HG02970 (cell line): ENCODE results near the gene UBXN10.
A peak's percentile ranks its signal among the peaks of the same experiment; 100 is the strongest.

Experiments used
- ATAC-seq: cut with Tn5 transposase; IDR thresholded peaks from one replicate; pipeline ENCODE4 v1.9.1; 2021; ENCODE audit warnings: mild to moderate bottlenecking, moderate library complexity, moderate number of reproducible peaks; ENCODE audit not compliant: unreplicated experiment, low FRiP score

The UBXN10 gene

DNA sequence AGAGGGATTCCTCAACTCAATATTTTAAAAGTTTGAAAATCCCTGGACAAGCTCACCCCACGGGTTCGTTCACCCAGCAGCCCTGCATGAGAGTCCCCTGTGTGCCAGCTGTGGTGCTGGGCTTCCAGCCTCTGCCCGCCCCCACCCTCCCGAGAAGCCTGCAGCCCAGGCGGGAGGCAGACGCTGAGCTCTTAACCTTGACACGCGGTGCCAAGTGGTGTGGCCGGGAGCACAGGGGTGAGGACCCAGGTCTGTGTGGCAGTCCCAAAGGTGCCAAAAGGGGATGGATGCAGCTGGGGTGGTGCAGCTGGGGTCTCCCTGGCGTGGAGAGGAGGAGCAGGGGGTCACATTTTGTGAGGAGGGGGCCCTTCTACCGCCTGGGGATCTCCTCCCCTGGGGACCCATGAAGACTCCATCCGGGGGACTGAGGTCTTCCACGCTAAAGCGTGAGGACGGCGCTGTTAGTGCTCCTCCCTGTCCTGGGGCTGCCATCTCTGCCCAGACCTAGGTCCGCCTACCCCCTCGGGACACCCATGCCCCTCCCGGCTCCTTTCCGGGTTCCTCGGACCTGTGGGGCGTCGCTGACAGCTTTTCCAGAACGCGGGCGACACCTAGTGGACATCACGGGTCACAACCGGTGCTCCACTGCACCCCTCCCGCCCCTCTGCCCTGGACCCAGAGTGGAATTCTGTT, 33.8 kb upstream of the UBXN10 start:
- ATAC-seq, result peak; percentile 51

DNA sequence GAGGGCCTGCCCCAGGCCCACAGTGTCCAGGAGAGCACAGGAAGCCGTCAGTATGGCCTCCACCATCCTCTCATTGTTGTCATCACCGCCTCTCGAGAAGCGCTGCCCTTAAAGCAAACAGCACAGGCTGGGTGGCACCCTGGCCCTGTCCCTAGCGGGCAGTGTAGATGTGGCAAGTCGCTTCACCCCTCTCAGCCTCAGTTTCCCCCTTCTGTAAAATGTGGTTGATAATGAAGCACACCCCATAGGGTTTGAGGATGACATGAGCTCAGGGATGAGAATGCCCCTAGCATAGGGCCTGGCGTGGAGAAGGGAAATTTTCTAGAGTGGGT, 33.3 kb upstream of the UBXN10 start:
- ATAC-seq, result no peak

DNA sequence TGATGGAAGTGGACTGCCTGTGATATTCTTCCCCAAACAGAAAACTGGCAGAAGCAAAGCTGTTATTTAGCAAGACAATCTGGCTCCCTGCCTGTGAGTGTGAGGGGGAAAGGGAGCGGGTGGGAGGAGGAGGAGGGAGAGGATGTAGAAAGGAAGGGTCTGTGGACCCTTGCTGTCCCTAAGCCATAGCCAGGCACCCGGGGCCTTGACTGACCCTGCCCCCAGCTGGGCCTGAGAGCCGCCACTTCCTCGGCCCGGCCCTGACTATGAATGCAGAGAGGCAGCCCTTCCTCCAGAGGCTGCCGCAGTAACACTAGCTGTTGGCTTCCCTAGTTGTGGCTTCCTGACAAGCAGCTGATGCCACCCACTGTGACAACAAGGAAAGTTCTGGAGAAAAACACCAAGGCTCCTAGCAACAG, 32.9 kb upstream of the UBXN10 start:
- no peak for ATAC-seq

DNA sequence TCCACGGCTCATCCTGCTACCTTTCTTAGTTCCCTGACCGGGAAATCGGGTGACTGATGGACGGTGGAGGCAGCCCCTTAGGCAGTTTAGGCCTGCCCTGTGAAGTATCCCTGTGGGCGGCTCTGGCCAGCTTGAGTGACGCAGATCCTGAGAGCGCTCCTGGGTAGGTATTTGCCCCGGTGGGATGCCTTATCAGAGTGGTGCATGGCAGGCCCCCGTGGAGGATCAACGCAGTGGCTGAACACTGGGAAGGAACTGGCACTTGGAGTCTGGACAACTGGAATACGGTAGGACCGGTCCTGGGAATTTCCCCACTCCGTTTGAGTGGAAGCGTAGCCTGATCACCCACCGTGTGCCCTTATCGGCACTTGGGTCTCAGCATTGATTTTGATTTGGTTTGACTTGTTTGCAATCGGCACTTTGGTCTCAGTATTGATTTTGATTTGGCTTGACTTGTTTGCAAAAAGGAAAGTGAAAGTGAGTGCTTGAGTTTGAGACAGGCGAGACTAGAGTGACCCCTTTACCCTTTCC, 31.5 kb upstream of the UBXN10 start:
- ATAC-seq, result no peak

DNA sequence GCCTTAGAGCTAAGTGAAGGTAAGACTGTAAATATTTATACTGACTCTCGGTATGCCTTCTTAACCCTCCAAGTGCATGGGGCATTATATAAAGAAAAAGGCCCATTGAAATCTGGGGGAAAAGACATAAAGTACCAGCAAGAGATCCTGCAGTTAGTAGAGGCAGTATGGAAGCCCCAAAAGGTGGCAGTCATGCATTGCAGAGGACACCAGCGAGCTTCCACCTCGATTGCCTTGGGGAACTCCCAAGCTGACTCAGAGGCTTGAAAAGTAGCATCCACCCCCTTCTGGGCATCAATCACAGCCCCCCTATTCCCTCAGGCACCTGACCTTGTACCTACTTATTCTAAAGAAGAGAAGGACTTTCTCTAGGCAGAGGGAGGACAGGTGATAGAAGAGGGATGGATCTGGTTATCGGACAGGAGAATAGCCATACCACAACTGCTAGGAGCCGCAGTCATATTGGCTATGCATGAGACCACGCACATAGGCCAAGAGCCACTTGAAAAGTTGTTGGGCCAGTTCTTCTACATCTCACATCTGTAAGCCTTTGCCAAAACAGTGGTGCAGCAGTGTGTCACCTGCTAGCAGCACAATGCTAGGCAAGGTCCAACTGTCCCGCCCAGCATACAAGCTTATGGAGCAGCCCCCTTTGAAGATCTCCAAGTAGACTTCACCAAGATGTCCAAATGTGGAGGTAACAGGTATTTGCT, 27.4 kb upstream of the UBXN10 start:
- ATAC-seq, result no peak

DNA sequence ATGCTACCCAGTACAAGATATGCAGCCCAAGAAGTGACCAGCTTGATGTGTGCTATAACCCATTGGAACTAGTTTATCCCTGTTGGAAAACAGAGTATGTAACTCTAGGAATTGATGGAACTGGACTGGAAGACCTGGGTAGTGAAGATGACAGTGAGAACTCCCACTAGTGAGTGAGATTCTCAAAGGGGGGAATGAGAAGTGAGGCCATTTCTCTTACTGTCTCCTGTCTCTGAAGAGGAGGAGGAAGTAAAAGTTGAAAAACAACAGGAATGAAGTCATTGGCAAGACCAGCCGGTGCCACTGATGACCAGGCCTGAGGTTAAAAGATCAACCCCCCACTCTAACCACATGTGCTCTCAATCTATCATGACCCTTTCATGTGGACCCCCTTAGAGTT, 25.9 kb upstream of the UBXN10 start:
- no peak for ATAC-seq

DNA sequence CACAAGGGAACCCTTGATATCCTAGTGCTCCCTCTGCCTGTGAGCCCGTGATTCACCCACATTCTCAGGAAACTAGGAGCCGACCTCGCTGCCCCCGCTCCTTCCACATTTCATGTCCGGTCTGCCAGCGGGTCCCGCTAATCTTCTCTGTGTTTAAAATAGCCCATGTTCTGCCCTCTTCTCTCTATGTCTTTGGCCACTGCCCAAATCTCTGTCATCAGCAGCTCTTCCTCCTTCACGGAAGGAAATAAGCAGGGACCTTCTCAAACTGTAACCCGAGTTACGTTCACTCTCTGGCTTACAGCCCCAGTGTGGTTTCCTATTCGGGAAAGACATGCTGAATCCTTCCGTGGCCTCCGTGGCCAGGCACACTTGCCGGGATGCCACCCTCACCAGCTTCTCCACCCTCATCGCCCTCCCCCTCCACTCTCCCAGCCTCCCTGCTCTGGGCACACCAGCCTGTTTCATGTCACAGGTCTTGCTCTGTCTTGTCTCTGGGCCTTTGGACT, 21.1 kb upstream of the UBXN10 start:
- no peak for ATAC-seq

DNA sequence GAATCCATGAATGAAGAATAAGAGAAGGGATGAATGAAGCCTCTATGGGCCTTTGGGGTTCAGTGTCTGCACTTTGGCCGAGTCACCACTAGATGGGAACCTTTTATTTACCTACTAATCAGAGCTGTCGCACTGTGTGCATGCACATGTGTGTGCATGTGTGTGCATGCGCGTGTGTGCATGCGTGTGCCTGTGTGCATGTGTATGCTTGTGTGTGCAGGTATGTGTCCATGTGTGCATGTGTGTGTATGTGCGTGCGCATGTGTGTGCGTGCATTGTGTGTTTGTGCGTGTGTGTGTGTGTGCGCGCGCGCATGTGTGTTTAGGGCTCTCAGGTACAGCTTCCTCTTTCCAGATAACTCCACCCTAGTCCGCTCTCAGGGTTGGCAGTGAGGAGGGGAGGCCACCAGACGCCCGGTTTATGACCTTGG, 20.4 kb upstream of the UBXN10 start:
- no peak for ATAC-seq

DNA sequence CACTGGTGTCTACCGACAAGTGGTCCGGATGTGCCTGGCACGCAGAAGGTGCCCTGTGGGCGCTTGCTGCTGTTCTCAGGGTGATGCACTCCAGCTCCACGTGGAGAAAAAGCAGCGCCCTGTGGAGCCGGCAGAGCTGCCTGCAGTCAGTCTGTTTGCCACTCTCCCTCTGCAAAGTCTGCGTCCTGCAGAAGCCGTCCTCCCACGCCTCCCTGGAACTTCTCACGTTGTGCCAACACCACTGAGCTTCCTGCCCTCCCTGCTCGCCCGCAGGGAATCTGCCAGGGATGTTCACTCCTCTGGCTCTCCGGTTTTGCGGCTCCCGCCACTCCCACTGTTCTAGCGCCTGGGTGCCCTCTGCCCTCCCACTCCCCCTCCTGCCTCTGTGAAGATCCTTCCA, 19.8 kb upstream of the UBXN10 start:
- ATAC-seq, result no peak

DNA sequence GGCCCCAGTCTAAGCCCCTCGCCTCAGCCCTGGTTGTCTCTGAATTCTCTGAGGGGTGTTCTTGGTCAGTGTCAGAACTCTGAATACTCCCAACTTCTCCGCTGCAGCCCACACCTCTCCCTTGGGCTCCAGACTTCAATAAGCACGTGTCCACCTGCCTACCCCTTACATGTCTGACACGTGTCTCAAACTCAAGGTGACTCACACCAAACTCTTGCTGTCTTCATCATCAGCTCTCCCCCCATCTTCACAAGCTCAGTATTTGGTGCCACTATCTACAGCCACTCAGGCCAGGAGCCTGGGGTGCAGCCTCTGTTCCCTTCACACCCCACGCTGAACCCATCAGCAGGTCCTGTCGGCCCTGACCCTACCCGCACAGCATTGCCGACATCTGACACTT, 18.8 kb upstream of the UBXN10 start:
- ATAC-seq, result no peak

DNA sequence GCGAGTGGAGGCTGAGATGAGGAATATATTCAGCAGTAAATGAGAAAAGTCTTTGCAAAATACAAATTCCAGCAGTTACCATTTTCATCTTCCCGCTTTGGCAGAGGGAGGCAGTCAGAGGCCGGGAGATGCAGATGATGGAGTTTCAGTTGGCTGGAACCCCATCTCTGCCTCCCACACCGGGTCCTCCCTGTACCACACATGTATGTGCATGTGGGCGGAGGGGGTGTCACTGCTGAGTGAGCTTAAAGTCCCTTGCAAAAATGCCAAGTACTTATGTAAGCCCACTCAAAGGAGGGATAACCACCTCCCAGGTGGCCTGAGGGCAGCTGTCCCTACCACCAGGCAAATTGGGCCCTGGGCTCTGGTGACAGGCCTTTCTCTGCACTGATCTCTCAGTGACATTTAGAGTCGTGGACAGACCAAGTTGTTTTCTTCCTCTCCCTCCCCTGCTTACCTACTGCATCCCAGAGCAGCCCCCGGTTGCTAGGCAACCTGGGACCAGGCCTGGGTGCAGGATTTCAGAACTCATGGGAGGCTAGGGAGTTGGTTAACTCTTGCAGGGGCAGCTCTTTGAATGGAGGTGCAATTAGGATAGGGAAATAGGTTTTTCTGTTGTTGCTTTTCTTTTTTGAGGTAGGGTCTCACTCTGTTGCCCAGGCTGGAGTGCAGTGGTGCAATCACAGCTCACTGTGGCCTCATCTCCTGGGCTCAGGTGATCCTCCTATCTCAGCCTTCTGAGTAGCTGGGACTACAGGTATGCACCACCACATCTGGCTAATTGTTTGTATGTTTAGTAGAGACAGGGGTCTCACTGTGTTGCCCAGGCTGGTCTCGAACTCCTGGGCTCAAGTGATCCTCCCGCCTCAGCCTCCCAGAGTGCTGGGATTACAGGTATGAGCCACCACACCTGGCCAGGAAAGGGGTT, 17.1 kb upstream of the UBXN10 start:
- no peak for ATAC-seq

DNA sequence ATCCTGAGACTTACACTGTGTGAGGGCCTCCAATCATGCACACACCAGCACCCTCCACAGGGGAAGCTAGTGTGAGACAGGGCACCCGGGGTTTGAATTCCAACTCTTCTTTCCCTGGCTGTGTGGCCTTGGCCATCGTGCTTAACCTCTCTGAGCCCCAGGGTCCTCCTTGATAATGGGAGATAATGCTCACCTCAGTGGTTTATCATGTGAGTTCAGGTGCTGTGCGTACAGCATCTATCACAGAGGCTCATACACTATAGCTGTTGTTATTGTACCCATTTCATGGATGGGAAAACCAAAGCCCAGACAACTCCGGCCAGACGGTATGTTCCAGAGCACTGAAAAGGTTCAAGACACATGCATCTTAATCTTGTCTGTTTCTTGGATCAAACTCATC, 16.0 kb upstream of the UBXN10 start:
- ATAC-seq, result no peak

DNA sequence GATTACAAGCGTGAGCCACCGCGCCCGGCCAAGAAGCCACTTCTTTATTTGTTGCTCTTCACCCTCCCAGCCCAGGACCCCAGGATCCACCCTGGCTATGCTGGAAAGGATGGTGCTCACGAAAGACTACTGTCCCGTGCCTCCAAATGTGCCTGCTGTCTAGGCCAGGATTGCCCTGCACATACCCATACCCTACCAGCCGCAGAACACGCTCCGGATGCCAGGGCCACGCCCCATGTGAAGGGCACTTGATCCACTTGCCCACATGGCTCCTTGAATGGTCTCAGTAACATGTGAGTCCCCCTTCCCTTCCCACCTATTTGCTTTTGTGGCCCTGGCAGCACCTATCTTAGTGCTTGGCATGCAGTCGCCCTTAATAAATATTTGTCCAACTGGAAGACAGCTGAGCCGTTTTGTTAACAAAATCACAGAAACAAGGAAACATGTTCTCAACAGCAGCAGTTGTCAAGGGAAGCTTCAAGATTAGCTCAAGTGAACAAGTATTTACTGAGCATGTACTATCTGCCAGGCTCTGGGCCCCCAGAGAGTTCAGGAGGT, 13.8 kb upstream of the UBXN10 start:
- ATAC-seq, result no peak

DNA sequence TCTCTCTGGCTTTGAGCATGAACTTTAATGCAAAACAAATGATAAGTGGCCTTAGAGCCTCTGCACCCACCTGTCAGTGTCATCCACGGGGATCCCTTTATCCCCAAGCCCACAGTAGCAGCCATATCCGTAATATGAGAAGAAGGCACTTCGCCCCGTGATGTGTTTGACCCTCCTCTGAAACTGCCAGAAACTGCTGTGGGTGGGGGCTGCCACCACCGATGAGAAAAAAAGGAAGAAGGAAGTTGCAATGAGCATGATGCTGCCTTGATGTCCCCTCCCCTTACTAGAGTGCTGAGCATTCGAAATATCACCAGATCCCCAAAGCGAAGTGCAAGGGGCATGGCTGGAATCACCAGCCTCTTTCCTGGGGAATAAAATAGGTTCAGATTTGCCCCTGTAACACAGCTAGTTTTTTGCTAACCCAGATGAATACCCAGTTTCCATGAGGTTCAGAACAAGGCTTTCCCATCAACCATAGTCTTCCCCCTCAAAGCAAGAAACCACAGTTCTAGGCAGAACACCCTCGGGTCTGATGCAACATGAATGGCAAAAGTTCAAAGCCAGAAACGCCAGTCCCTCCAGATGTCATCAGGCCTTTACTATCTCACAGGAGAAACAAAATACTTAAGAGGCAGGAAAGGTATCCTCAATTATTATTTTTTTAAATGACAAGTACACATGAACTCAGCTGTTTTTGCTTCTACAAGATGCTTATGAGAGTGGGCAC, 10.8 kb upstream of the UBXN10 start:
- ATAC-seq, result no peak

DNA sequence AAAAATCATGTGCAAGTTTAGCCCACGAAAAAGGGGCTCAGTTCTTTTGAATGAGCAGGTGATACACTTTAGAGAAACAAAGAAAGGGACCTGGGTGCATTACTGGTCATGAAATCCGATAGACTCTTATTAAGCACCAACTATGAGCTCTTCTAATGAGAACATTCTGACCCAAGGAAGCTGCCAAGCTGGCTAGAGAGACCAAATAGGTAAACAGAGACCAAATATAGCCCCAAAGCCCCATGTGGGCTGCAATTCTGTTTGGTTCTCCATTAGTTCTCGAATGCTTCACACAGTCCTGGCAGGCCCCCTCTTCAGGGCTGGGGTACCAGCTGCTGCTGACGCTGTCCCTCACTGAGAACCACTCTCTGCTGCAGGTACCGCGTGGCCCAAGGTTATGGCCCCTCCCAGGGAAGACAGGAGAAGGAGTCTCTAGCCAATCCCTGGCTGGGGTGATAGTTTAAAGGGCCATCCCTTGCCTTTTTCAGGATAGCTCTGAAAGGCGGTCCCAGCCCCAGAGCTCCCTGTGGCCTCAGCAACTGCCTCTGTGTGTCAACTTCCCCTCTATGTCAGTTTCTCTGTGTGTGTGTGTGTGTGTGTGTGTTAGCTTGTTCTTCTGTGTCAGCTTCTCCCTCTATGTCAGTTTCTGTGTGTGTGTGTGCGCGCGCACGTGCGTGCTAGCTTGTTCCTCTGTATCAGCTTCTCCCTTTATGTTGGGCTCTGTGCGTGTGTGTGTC, 7.1 kb upstream of the UBXN10 start:
- ATAC-seq, result no peak

DNA sequence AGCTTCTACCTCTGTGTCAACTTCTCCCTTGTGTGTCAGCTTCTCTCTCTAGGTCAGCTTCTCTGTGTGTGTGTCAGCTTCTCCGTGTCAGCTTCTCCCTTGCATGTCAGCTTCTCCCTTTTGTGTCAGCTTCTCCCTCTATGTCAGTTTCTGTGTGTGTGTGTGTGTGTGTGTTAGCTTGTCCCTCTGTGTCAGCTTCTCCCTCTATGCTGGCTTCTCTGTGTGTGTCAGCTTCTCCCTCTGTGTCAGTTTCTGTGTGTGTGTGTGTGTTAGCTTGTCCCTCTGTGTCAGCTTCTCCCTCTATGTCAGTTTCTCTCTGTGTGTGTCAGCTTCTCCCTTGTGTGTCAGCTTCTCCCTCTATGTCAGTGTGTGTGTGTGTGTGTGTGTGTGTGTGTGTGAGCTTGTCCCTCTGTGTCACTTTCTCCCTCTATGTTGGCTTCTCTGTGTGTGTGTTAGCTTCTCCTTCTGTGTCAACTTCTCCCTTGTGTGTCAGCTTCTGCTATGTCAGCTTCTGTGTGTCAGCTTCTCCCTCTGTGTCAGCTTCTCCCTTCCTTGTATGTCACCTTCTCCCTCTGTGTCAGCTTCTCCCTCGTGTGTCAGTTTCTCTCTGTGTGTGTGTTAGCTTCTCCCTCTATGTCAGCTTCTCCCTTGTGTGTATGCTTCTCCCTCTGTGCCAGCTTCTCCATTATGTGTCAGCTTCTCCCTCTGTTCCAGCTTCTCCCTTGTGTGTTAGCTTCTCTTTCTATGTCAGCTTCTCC, 6.3 kb upstream of the UBXN10 start:
- ATAC-seq, result no peak

DNA sequence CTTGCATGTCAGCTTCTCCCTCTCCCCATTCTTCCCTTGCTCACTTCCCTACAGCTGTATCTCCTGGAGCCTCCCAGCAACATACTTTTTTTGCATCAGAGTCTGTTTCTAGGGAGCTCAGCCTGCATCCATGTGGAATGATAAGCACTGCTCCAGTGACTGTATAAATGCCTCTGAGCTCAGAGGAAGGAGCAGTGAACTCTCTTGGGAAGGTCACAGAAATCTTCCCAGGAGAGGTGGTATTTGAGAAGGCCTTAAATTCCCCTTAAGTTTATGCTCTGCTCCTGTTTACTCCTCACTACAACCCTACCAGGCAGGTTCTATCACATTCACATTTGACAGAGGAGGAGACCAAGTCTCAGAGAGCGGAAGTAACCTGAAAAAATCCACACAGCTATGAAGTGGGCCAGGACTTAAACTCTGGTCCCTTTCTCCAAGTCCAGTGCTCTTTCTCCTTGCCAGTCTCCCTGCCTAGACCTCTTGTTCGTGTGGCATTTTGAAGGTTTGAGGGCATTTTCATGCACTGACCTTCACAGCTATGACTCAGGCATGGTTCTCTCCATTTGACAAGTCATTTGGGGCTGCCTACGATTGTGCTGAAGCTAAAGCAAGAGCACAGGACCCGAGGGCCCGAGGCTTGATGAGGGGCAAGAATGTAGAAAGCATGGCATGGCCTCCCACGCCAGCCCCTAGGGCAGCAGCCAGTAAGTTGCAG, 5.6 kb upstream of the UBXN10 start:
- ATAC-seq, result no peak

DNA sequence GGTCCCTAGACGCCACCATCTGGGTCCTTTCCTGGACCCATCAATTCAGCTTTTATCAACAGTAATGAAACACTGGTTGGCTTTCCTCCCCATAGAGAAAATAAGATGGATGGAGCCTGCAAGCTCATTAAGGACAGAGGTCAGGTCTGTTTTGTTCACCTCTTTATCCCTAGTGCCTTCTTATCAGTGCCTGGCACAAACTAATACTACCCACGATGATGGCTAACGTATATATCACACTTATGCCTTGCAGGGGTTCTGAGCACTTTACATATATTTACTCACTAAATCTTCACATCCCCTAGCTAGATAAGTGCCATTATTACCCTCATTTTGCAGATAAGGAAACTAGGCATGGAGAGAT, 5.1 kb upstream of the UBXN10 start:
- no peak for ATAC-seq
